Measurements from ENCODE around the gene RPS28. TPM values are rescaled to one million over a fixed set of nuclear protein-coding genes. Genes with fewer than 3 reads are reported as not detected.

The RPS28 gene
- total RNA-seq, 2 experiments from 2014 or later: 1,636 to 2,253 TPM

DNA sequence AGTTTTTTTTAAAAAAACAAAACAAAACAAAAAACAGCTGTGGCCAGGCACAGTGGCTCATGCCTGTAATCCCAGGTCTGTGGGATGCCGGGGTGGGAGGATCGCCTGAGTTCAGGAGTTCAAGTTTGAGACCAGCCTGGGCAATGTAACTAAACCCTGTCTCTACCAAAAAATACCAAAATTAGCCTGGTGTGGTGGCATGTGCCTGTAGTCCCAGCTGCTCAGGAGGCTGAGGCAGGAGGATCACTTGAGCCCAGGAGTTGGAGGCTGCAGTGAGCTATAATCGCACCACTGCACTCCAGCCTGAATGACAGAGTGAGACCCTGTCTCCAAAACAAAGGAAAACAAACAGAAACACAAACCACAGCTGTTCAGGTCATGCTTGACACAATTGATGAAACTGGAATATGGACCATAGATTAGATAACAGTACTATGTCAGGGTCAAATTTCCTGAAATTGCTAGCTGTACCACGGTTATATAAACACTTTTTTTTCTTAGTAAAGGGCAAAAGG lies 35.8 kb downstream of the RPS28 start:
- POLR2A ChIA-PET: no interaction called here
- BruUV-seq (replicated peaks): no TSS peak

DNA sequence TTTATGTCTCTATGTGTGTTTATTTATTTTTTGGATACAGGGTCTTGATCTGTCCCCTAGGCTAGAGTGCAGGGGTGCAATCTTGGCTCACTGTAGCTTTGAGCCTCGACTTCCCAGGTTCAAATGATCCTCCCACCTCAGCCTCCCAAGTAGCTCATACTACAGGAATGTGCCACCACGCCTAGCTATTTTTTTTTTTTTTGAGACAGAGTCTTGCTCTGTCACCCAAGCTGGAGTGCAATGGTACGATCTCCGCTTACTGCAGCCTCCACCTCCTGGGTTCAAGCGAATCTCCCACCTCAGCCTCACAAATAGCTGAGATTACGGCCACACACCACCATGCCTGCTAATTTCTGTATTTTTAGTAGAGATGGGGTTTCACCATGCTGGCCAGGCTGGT lies 37.7 kb downstream of the RPS28 start:
- Histone ChIP-seq H3K4me3 (ENCODE audit: low read depth, low read length, poor library complexity, severe bottlenecking) (no peak overlapping the region), H3K79me2 (ENCODE audit: insufficient read depth, low read depth, low read length) (no peaks in the 10 kb centered on the region), H4K20me1 (ENCODE audit: insufficient read depth, low read length) (no peaks in the 10 kb centered on the region), H3K9me3 (ENCODE audit: low read length) (no peaks in the 10 kb centered on the region), H3K4me2 (ENCODE audit: low read length) (no peak overlapping the region), H3K36me3 (ENCODE audit: insufficient read depth, low read length) (no peaks in the 10 kb centered on the region), H3K4me1 (ENCODE audit: insufficient read depth, low read length, poor library complexity, severe bottlenecking) (no peaks in the 10 kb centered on the region), H3K27ac (ENCODE audit: low read depth, low read length, poor library complexity, severe bottlenecking) (no peak overlapping the region), H2AFZ (ENCODE audit: low read length) (no peak overlapping the region), H3K9me2 (ENCODE audit: insufficient read depth, low read length) (no peaks in the 10 kb centered on the region)
- BruUV-seq (replicated peaks): no TSS peak
- TF ChIP-seq, protein P1, sequence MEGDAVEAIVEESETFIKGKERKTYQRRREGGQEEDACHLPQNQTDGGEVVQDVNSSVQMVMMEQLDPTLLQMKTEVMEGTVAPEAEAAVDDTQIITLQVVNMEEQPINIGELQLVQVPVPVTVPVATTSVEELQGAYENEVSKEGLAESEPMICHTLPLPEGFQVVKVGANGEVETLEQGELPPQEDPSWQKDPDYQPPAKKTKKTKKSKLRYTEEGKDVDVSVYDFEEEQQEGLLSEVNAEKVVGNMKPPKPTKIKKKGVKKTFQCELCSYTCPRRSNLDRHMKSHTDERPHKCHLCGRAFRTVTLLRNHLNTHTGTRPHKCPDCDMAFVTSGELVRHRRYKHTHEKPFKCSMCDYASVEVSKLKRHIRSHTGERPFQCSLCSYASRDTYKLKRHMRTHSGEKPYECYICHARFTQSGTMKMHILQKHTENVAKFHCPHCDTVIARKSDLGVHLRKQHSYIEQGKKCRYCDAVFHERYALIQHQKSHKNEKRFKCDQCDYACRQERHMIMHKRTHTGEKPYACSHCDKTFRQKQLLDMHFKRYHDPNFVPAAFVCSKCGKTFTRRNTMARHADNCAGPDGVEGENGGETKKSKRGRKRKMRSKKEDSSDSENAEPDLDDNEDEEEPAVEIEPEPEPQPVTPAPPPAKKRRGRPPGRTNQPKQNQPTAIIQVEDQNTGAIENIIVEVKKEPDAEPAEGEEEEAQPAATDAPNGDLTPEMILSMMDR (conservative IDR thresholded peaks at IDR 0.05; ENCODE audit: low read length): no peak
- no peak for TF ChIP-seq EZH2phosphoT487 (IDR thresholded peaks at IDR 0.05; ENCODE audit: borderline replicate concordance, low read depth, low read length)
- DNase-seq (ENCODE audit: low spot score): no peak
- ChIA-PET CTCF (ENCODE audit: unreplicated experiment) (interaction anchor here (0.6 kb wide), 1 partner anchor 60 kb away, joined by 3 read pairs; no protein-coding TSS in a partner anchor), POLR2A (no interaction called here)
- intact Hi-C loops (cut with micrococcal nuclease; ENCODE audit: unreplicated experiment): no loop called here

More for the DNA sequence above, 35.8 kb downstream of the RPS28 start:
- Histone ChIP-seq H3K79me2 (ENCODE audit: insufficient read depth, low read depth, low read length) (no peaks in the 10 kb centered on the region), H4K20me1 (ENCODE audit: insufficient read depth, low read length) (no peaks in the 10 kb centered on the region), H3K36me3 (ENCODE audit: insufficient read depth, low read length) (no peaks in the 10 kb centered on the region), H3K9me3 (ENCODE audit: low read length) (no peaks in the 10 kb centered on the region), H3K4me2 (ENCODE audit: low read length) (no peak overlapping the region), H2AFZ (ENCODE audit: low read length) (no peak overlapping the region), H3K4me1 (ENCODE audit: insufficient read depth, low read length, poor library complexity, severe bottlenecking) (no peaks in the 10 kb centered on the region), H3K9me2 (ENCODE audit: insufficient read depth, low read length) (no peaks in the 10 kb centered on the region), H3K4me3 (ENCODE audit: low read depth, low read length, poor library complexity, severe bottlenecking) (no peak overlapping the region), H3K27ac (ENCODE audit: low read depth, low read length, poor library complexity, severe bottlenecking) (no peak overlapping the region)
- no peak for TF ChIP-seq EZH2phosphoT487 (IDR thresholded peaks at IDR 0.05; ENCODE audit: borderline replicate concordance, low read depth, low read length)
- TF ChIP-seq, protein P1 (conservative IDR thresholded peaks at IDR 0.05; ENCODE audit: low read length): no peak
- CTCF ChIA-PET (ENCODE audit: unreplicated experiment): no interaction called here
- no peak for DNase-seq (ENCODE audit: low spot score)
- intact Hi-C loops (cut with micrococcal nuclease; ENCODE audit: unreplicated experiment): no loop called here

DNA sequence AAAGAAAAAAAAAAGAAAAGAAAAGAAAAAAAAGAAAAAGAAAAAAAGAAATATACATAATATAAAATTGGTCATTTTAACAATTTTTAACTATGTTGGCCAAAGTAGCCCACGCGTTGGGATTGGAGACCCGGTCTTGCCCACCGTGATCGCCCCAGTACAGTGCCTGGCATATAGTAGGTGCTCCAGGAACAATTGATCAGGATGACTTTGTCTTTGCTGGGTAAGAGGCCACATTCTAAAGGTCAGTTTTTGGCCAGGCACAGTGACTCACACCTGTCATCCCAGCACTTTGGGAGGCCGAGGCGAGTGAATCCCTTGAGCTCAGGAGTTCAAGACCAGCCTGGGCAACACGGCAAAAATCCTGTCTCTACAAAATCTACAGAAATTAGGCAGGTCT lies 38.9 kb downstream of the RPS28 start:
- Histone ChIP-seq H3K4me2 (ENCODE audit: low read length) (no peak overlapping the region), H3K27ac (ENCODE audit: low read depth, low read length, poor library complexity, severe bottlenecking) (no peak overlapping the region), H3K4me3 (ENCODE audit: low read depth, low read length, poor library complexity, severe bottlenecking) (no peak overlapping the region), H3K36me3 (ENCODE audit: insufficient read depth, low read length) (no peaks in the 10 kb centered on the region), H3K9me3 (ENCODE audit: low read length) (no peaks in the 10 kb centered on the region), H4K20me1 (ENCODE audit: insufficient read depth, low read length) (no peaks in the 10 kb centered on the region), H3K4me1 (ENCODE audit: insufficient read depth, low read length, poor library complexity, severe bottlenecking) (no peaks in the 10 kb centered on the region), H2AFZ (ENCODE audit: low read length) (no peak overlapping the region), H3K79me2 (ENCODE audit: insufficient read depth, low read depth, low read length) (no peaks in the 10 kb centered on the region), H3K9me2 (ENCODE audit: insufficient read depth, low read length) (no peaks in the 10 kb centered on the region)
- BruUV-seq (replicated peaks): no TSS peak
- ChIA-PET POLR2A (interaction anchor here (0.6 to 0.7 kb wide), 2 partner anchors 106 to 240 kb away, joined by 4 to 5 read pairs; no protein-coding TSS in a partner anchor), CTCF (ENCODE audit: unreplicated experiment) (no interaction called here)
- no peak for DNase-seq (ENCODE audit: low spot score)
- intact Hi-C loops (cut with micrococcal nuclease; ENCODE audit: unreplicated experiment): no loop called here
- no peak for TF ChIP-seq EZH2phosphoT487 (IDR thresholded peaks at IDR 0.05; ENCODE audit: borderline replicate concordance, low read depth, low read length)
- TF ChIP-seq, protein P1 (conservative IDR thresholded peaks at IDR 0.05; ENCODE audit: low read length): no peak
